HG03558 (cell line): ENCODE data around the gene GJD4.

ENCODE experiments used
- ATAC-seq: cut with Tn5 transposase; IDR thresholded peaks from one replicate; pipeline ENCODE4 v1.9.1; 2021; ENCODE audit warnings: moderate number of reproducible peaks; ENCODE audit not compliant: unreplicated experiment; ENCODE audit errors: extremely low read depth

Gene GJD4

GRCh38 chr10:35578618-35578956 is 26.6 kb upstream of the GJD4 start:
- no peak for ATAC-seq

- no peak for ATAC-seq
Observed at GRCh38 chr10:35579116-35579515, 26.0 kb upstream of the GJD4 start.

- no peak for ATAC-seq
Observed at GRCh38 chr10:35579726-35580422, 25.3 kb upstream of the GJD4 start.

GRCh38 chr10:35580423-35580770 is 24.7 kb upstream of the GJD4 start:
- ATAC-seq = no peak

GRCh38 chr10:35581655-35582054 is 23.5 kb upstream of the GJD4 start:
- no peak for ATAC-seq

GRCh38 chr10:35584946-35585345 is 20.2 kb upstream of the GJD4 start:
- no peak for ATAC-seq

- no peak for ATAC-seq
Observed at GRCh38 chr10:35585356-35585755, 19.8 kb upstream of the GJD4 start.

GRCh38 chr10:35585903-35586535 is 19.1 kb upstream of the GJD4 start:
- no peak for ATAC-seq

GRCh38 chr10:35588836-35589235 is 16.3 kb upstream of the GJD4 start:
- no peak for ATAC-seq

GRCh38 chr10:35592441-35592840 is 12.7 kb upstream of the GJD4 start:
- no peak for ATAC-seq

GRCh38 chr10:35594115-35595079 is 10.7 kb upstream of the GJD4 start:
- no peak for ATAC-seq

- ATAC-seq = no peak
Observed at GRCh38 chr10:35595106-35595505, 10.0 kb upstream of the GJD4 start.

GRCh38 chr10:35598379-35598778 is 6.8 kb upstream of the GJD4 start:
- ATAC-seq = no peak

- no peak for ATAC-seq
Observed at GRCh38 chr10:35600193-35600592, 4.9 kb upstream of the GJD4 start.

- ATAC-seq = no peak
Observed at GRCh38 chr10:35606430-35606829, 1.3 kb downstream of the GJD4 start.

- no peak for ATAC-seq
Observed at GRCh38 chr10:35607475-35608327, 2.6 kb downstream of the GJD4 start.

- ATAC-seq = no peak
Observed at GRCh38 chr10:35608328-35608672, 3.2 kb downstream of the GJD4 start.

- ATAC-seq = no peak
Observed at GRCh38 chr10:35611750-35612149, 6.6 kb downstream of the GJD4 start.

- ATAC-seq = no peak
Observed at GRCh38 chr10:35612385-35613106, 7.4 kb downstream of the GJD4 start.

- no peak for ATAC-seq
Observed at GRCh38 chr10:35613107-35613440, 7.9 kb downstream of the GJD4 start.
